ENCODE data around the gene SPINK7. TPM values are rescaled to one million over a fixed set of nuclear protein-coding genes. Genes with fewer than 3 reads are reported as not detected.

SPINK7 gene
- total RNA-seq, 2 experiments from 2014 or later = not detected

- Histone ChIP-seq H4K20me1 (ENCODE audit: insufficient read depth, low read length) (no peaks in the 10 kb centered on the region), H3K36me3 (ENCODE audit: insufficient read depth, low read length) (no peaks in the 10 kb centered on the region), H3K4me3 (ENCODE audit: low read depth, low read length, poor library complexity, severe bottlenecking) (no peak overlapping the region), H3K4me1 (ENCODE audit: insufficient read depth, low read length, poor library complexity, severe bottlenecking) (no peaks in the 10 kb centered on the region), H2AFZ (ENCODE audit: low read length) (no peak overlapping the region), H3K27ac (ENCODE audit: low read depth, low read length, poor library complexity, severe bottlenecking) (no peak overlapping the region), H3K9me3 (ENCODE audit: low read length) (no peaks in the 10 kb centered on the region), H3K79me2 (ENCODE audit: insufficient read depth, low read depth, low read length) (no peaks in the 10 kb centered on the region), H3K9me2 (ENCODE audit: insufficient read depth, low read length) (no peaks in the 10 kb centered on the region), H3K4me2 (ENCODE audit: low read length) (no peak overlapping the region)
- TF ChIP-seq CTCF (conservative IDR thresholded peaks at IDR 0.05; ENCODE audit: low read length) (no peak), EZH2phosphoT487 (IDR thresholded peaks at IDR 0.05; ENCODE audit: borderline replicate concordance, low read depth, low read length) (no peak)
- DNase-seq (ENCODE audit: low spot score) = no peak
- POLR2A ChIA-PET = interaction anchor here (0.9 to 1.0 kb wide), 2 partner anchors 36 to 300 kb away, joined by 3 read pairs; no protein-coding TSS in a partner anchor
- no TSS peak for BruUV-seq (replicated peaks)
- CTCF ChIA-PET (ENCODE audit: unreplicated experiment) = no interaction called here
- intact Hi-C loops (cut with micrococcal nuclease; ENCODE audit: unreplicated experiment) = no loop called here
Observed at GRCh38 chr5:148342371-148343045, 30.3 kb downstream of the SPINK7 start.

GRCh38 chr5:148343046-148343407 lies 30.8 kb downstream of the SPINK7 start:
- no TSS peak for BruUV-seq (replicated peaks)
- Histone ChIP-seq H3K4me3 (ENCODE audit: low read depth, low read length, poor library complexity, severe bottlenecking) (no peak overlapping the region), H3K27ac (ENCODE audit: low read depth, low read length, poor library complexity, severe bottlenecking) (no peak overlapping the region), H4K20me1 (ENCODE audit: insufficient read depth, low read length) (no peaks in the 10 kb centered on the region), H3K4me1 (ENCODE audit: insufficient read depth, low read length, poor library complexity, severe bottlenecking) (no peaks in the 10 kb centered on the region), H3K36me3 (ENCODE audit: insufficient read depth, low read length) (no peaks in the 10 kb centered on the region), H3K9me3 (ENCODE audit: low read length) (no peaks in the 10 kb centered on the region), H3K4me2 (ENCODE audit: low read length) (no peak overlapping the region), H3K9me2 (ENCODE audit: insufficient read depth, low read length) (no peaks in the 10 kb centered on the region), H3K79me2 (ENCODE audit: insufficient read depth, low read depth, low read length) (no peaks in the 10 kb centered on the region), H2AFZ (ENCODE audit: low read length) (no peak overlapping the region)
- CTCF ChIA-PET (ENCODE audit: unreplicated experiment) = no interaction called here
- no peak for TF ChIP-seq CTCF (conservative IDR thresholded peaks at IDR 0.05; ENCODE audit: low read length)
- no peak for TF ChIP-seq EZH2phosphoT487 (IDR thresholded peaks at IDR 0.05; ENCODE audit: borderline replicate concordance, low read depth, low read length)
- intact Hi-C loops (cut with micrococcal nuclease; ENCODE audit: unreplicated experiment) = no loop called here
- POLR2A ChIA-PET = interaction anchor here (1.0 kb wide), 1 partner anchor 300 kb away, joined by 3 read pairs; no protein-coding TSS in a partner anchor
- DNase-seq (ENCODE audit: low spot score) = no peak

Data from OCI-LY7 (cell line).